Cardiac muscle cell (in vitro differentiated cells and primary cell): ENCODE results near the gene PRODH. TPM values are rescaled to one million over a fixed set of nuclear protein-coding genes. Genes with fewer than 3 reads are reported as not detected.
"Not testable (repeated sequence)": the region's sequence is repeated elsewhere in the genome, so short reads cannot be mapped to it uniquely, and the experiment has no call there.

ENCODE experiments used
- DNase-seq, 2 donors: peaks; one replicate each; pipeline versions ENCODE4 v3.0.0 to v3.0.0-alpha.2; 2010 to 2017; ENCODE audit warnings: low read depth in 1 of 2, low spot score in 1 of 2
- H3K27ac ChIP-seq: fragments of 200-600 bp; sonication (generic); 2 replicates; pipeline ENCODE4 v1.5.1; 2016
- H3K27me3 ChIP-seq: fragments of 200-600 bp; sonication (generic); 2 replicates; pipeline ENCODE4 v1.6.0; 2016; ENCODE audit warnings: control low read depth
- H3K36me3 ChIP-seq: fragments of 200-600 bp; sonication (generic); 2 replicates; pipeline ENCODE4 v1.5.1; 2016; ENCODE audit warnings: control low read depth
- H3K4me1 ChIP-seq: fragments of 200-600 bp; sonication (generic); 2 replicates; pipeline ENCODE4 v1.8.1; 2017; ENCODE audit warnings: low read depth, mild to moderate bottlenecking, mixed run types
- H3K4me3 ChIP-seq: fragments of 200-600 bp; sonication (generic); 2 replicates; pipeline ENCODE4 v1.5.1; 2016; ENCODE audit warnings: mild to moderate bottlenecking
- H3K9me3 ChIP-seq: fragments of 200-600 bp; sonication (generic); 2 replicates; pipeline ENCODE4 v1.5.1; 2017; ENCODE audit warnings: low read depth, mild to moderate bottlenecking, control low read depth
- CTCF ChIP-seq: IDR thresholded peaks from 2 replicates; pipeline ENCODE4 v1.5.1; 2012; ENCODE audit warnings: low read depth, mild to moderate bottlenecking, low read length
- polyA plus RNA-seq: library from polyadenylated mRNA; unstranded; fragments of >200 nt; fragmentation: Nextera tagmentation; extraction: Ambion mirVana; gene quantifications from 2 replicates; pipeline ENCODE4 v1.2.1, GENCODE V29; 2016
- total RNA-seq: library from RNA; depleted of rRNA; stranded (reverse); fragments of >200 nt; gene quantifications from 2 replicates; pipeline ENCODE4 v1.2.3, GENCODE V29; 2016

PRODH gene
- total and polyA plus RNA-seq, 2 experiments from 2014 or later = 3.4 to 7.1 TPM

GRCh38 chr22:18888115-18888514, 48.0 kb downstream of the PRODH start:
- H3K4me1 ChIP-seq = peaks cover 3% of the 10 kb centered on the region
- H3K4me3 ChIP-seq = no peak overlapping the region
- H3K27ac ChIP-seq = no peak overlapping the region
- H3K9me3 ChIP-seq = no peaks in the 10 kb centered on the region
- H3K27me3 ChIP-seq = no peaks in the 10 kb centered on the region
- TF ChIP-seq CTCF = no peak
- no peaks in the 10 kb centered on the region for H3K36me3 ChIP-seq
- DNase-seq = no peak

GRCh38 chr22:18884465-18884864, 51.6 kb downstream of the PRODH start:
- H3K27ac ChIP-seq = peak overlapping the region; percentile 87
- H3K36me3 ChIP-seq, H3K4me1 ChIP-seq, H3K27me3 ChIP-seq, H3K9me3 ChIP-seq, H3K4me3 ChIP-seq: not testable (repeated sequence)
- DNase-seq = peak in 1 of 2 donors; percentile 3

- H3K27ac ChIP-seq, H3K36me3 ChIP-seq, H3K4me3 ChIP-seq, H3K4me1 ChIP-seq, H3K9me3 ChIP-seq, H3K27me3 ChIP-seq: not testable (repeated sequence)
- peak; percentile 0 for DNase-seq
These were observed 54.8 kb downstream of the PRODH start for GRCh38 chr22:18881260-18881659.

Other genes with a start within 250 kb of the PRODH start
- 22.3 and 26.2 TPM in 2 replicates for gene DGCR6, start 30.0 kb downstream of the PRODH start, total RNA-seq
- 41.4 and 44.8 TPM in 2 replicates for gene DGCR6, start 30.0 kb downstream of the PRODH start, polyA plus RNA-seq
- 82.1 and 82.9 TPM in 2 replicates for gene DGCR2, start 186.1 kb upstream of the PRODH start, total RNA-seq
- 63.9 and 65.8 TPM in 2 replicates for gene DGCR2, start 186.1 kb upstream of the PRODH start, polyA plus RNA-seq
- not detected in 2 replicates for gene TSSK2, start 195.0 kb upstream of the PRODH start, total RNA-seq
- not detected in 2 replicates for gene TSSK2, start 195.0 kb upstream of the PRODH start, polyA plus RNA-seq
- gene ESS2, start 208.4 kb upstream of the PRODH start, total RNA-seq = 23.5 and 26.2 TPM in 2 replicates
- 9.3 and 13.2 TPM in 2 replicates for gene ESS2, start 208.4 kb upstream of the PRODH start, polyA plus RNA-seq
- not detected in 2 replicates for gene GSC2, start 214.0 kb upstream of the PRODH start, total RNA-seq
- gene GSC2, start 214.0 kb upstream of the PRODH start, polyA plus RNA-seq = not detected in 2 replicates
- gene SLC25A1, start 242.4 kb upstream of the PRODH start, total RNA-seq = 140 and 196 TPM in 2 replicates
- gene SLC25A1, start 242.4 kb upstream of the PRODH start, polyA plus RNA-seq = 192 and 238 TPM in 2 replicates